A673 (cell line): ENCODE results near the gene CAV1. TPM values are rescaled to one million over a fixed set of nuclear protein-coding genes. Genes with fewer than 3 reads are reported as not detected.
A peak's percentile ranks its signal among the peaks of the same experiment; 100 is the strongest.

ENCODE experiments used
- BruUV-seq: library from RNA; stranded (reverse); fragments of 400-500 nt; replicated peaks from 2 replicates; lab custom pipeline; 2021; lab: Mats Ljungman, UMichigan
- CTCF ChIA-PET: fragments of 300-600 bp; sonication (Branson Sonifier 250); formaldehyde crosslinking; loops from one replicate; lab custom pipeline; 2022; ENCODE audit warnings: antibody characterized with exemption; lab: Charles Lee
- POLR2A ChIA-PET: fragments of 300-600 bp; sonication (Branson Sonifier 250); formaldehyde crosslinking; loops from one replicate; lab custom pipeline; 2022; ENCODE audit warnings: antibody characterized with exemption; ENCODE audit not compliant: low non-redundant PET; lab: Charles Lee
- DNase-seq: peaks from one replicate; pipeline ENCODE4 v3.0.0-alpha.2; 2015; ENCODE audit warnings: low spot score
- H3K27ac ChIP-seq: fragments of 200-600 bp; sonication (generic); 2 replicates; pipeline ENCODE4 v1.5.1; 2016; ENCODE audit warnings: mixed run types, low read depth, mild to moderate bottlenecking, mixed read lengths, antibody characterized with exemption, low read length; ENCODE audit not compliant: poor library complexity, severe bottlenecking
- H3K27me3 ChIP-seq: fragments of 200-600 bp; sonication (generic); replicated peaks from 2 replicates; pipeline ENCODE4 v1.6.1; 2017; ENCODE audit warnings: mixed run types, low read depth, mild to moderate bottlenecking, mixed read lengths, antibody characterized with exemption, low read length; ENCODE audit not compliant: insufficient read depth, poor library complexity
- H3K36me3 ChIP-seq: fragments of 200-600 bp; sonication (generic); 2 replicates; pipeline ENCODE4 v1.6.1; 2016; ENCODE audit warnings: mixed run types, mild to moderate bottlenecking, mixed read lengths, antibody characterized with exemption, low read length; ENCODE audit not compliant: insufficient read depth, poor library complexity, severe bottlenecking
- H3K4me1 ChIP-seq: fragments of 200-600 bp; sonication (generic); 2 replicates; pipeline ENCODE4 v1.6.1; 2017; ENCODE audit warnings: mixed run types, mild to moderate bottlenecking, mixed read lengths, antibody characterized with exemption, low read length; ENCODE audit not compliant: insufficient read depth, poor library complexity, severe bottlenecking
- H3K4me3 ChIP-seq: fragments of 200-600 bp; sonication (generic); 2 replicates; pipeline ENCODE4 v1.5.1; 2016; ENCODE audit warnings: low read depth, mixed run types, mild to moderate bottlenecking, mixed read lengths, low read length; ENCODE audit not compliant: poor library complexity, severe bottlenecking
- H3K9me3 ChIP-seq: fragments of 200-600 bp; sonication (generic); 2 replicates; pipeline ENCODE4 v1.6.1; 2016; ENCODE audit warnings: mixed run types, low read depth, mild to moderate bottlenecking, mixed read lengths, antibody characterized with exemption, low read length; ENCODE audit not compliant: poor library complexity, severe bottlenecking
- CTCF ChIP-seq: fragments of 300-800, 200-600 bp; sonication (generic); conservative IDR thresholded peaks from 2 replicates; pipeline ENCODE4 v1.5.1; 2017; ENCODE audit warnings: low read depth, mild to moderate bottlenecking, antibody characterized with exemption, low read length, moderate library complexity, mixed read lengths
- EZH2 ChIP-seq: fragments of 200-600 bp; sonication (generic); IDR thresholded peaks from 2 replicates; pipeline ENCODE4 v1.6.1; 2017; ENCODE audit warnings: borderline replicate concordance, low read depth, mild to moderate bottlenecking, mixed read lengths, antibody characterized with exemption, low read length; ENCODE audit not compliant: poor library complexity, severe bottlenecking
- intact Hi-C: fragments of 100-400 bp; cut with micrococcal nuclease; formaldehyde crosslinking; loops from one replicate; pipeline ENCODE4 v1.10.0; 2022; ENCODE audit not compliant: unreplicated experiment
- total RNA-seq: library from RNA; stranded (reverse); gene quantifications from 2 replicates; pipeline ENCODE4 v1.2.3, GENCODE V29; 2021

CAV1 gene
- total RNA-seq, 1 experiment from 2014 or later: 2,074 TPM

GRCh38 chr7:116529250-116529649, 4.4 kb downstream of the CAV1 start:
- peak overlapping the region; percentile 55 for H3K27ac ChIP-seq
- H3K4me3 ChIP-seq: peak overlapping the region; percentile 90
- no peak for TF ChIP-seq CTCF
- no peak for TF ChIP-seq EZH2
- CTCF ChIA-PET: no interaction called here
- H3K9me3 ChIP-seq: no peaks in the 10 kb centered on the region
- intact Hi-C loops: no loop called here
- no peak for DNase-seq
- no peaks in the 10 kb centered on the region for H3K27me3 ChIP-seq
- POLR2A ChIA-PET: no interaction called here
- peaks cover 77% of the 10 kb centered on the region for H3K36me3 ChIP-seq
- no TSS peak for BruUV-seq
- H3K4me1 ChIP-seq: peaks cover 24% of the 10 kb centered on the region

- no peaks in the 10 kb centered on the region for H3K27me3 ChIP-seq
- BruUV-seq: no TSS peak
- H3K9me3 ChIP-seq: no peaks in the 10 kb centered on the region
- peaks cover 33% of the 10 kb centered on the region for H3K4me1 ChIP-seq
- ChIA-PET CTCF (interaction anchor here (1.0 kb wide), 1 partner anchor 350 kb away, joined by 3 read pairs; no protein-coding TSS in a partner anchor), POLR2A (interaction anchor here (0.6 kb wide), 1 partner anchor 280 kb away, joined by 4 read pairs; no protein-coding TSS in a partner anchor)
- no peak for TF ChIP-seq CTCF
- TF ChIP-seq EZH2: no peak
- intact Hi-C loops: loop anchor here (2.0 to 5.0 kb wide), 2 partner anchors 59 to 272 kb away; no protein-coding TSS in a partner anchor
- peaks cover 86% of the 10 kb centered on the region for H3K36me3 ChIP-seq
- no peak for DNase-seq
- H3K27ac ChIP-seq: peak overlapping the region; percentile 55
- H3K4me3 ChIP-seq: peak overlapping the region; percentile 90
Observed at GRCh38 chr7:116530107-116530820, 5.4 kb downstream of the CAV1 start.

- no peak for DNase-seq
- no TSS peak for BruUV-seq
- intact Hi-C loops: loop anchor here (5.0 kb wide), 1 partner anchor 270 kb away; no protein-coding TSS in a partner anchor
- CTCF ChIA-PET: no interaction called here
- POLR2A ChIA-PET: no interaction called here
- no peaks in the 10 kb centered on the region for H3K27me3 ChIP-seq
- no peaks in the 10 kb centered on the region for H3K9me3 ChIP-seq
- peak overlapping the region; percentile 90 for H3K4me3 ChIP-seq
- H3K36me3 ChIP-seq: peaks cover 95% of the 10 kb centered on the region
- H3K27ac ChIP-seq: peak overlapping the region; percentile 64
- TF ChIP-seq CTCF (no peak), EZH2 (no peak)
- H3K4me1 ChIP-seq: peaks cover 49% of the 10 kb centered on the region
Observed at GRCh38 chr7:116532102-116532688, 7.4 kb downstream of the CAV1 start.
